ENCODE results near the gene RSL1D1. TPM values are rescaled to one million over a fixed set of nuclear protein-coding genes. Genes with fewer than 3 reads are reported as not detected.
A peak's percentile ranks its signal among the peaks of the same experiment; 100 is the strongest.
"Not testable (repeated sequence)": the region's sequence is repeated elsewhere in the genome, so short reads cannot be mapped to it uniquely, and the experiment has no call there.

Gene RSL1D1
- total RNA-seq, 1 donor from 2014 or later: 89.6 TPM

DNA sequence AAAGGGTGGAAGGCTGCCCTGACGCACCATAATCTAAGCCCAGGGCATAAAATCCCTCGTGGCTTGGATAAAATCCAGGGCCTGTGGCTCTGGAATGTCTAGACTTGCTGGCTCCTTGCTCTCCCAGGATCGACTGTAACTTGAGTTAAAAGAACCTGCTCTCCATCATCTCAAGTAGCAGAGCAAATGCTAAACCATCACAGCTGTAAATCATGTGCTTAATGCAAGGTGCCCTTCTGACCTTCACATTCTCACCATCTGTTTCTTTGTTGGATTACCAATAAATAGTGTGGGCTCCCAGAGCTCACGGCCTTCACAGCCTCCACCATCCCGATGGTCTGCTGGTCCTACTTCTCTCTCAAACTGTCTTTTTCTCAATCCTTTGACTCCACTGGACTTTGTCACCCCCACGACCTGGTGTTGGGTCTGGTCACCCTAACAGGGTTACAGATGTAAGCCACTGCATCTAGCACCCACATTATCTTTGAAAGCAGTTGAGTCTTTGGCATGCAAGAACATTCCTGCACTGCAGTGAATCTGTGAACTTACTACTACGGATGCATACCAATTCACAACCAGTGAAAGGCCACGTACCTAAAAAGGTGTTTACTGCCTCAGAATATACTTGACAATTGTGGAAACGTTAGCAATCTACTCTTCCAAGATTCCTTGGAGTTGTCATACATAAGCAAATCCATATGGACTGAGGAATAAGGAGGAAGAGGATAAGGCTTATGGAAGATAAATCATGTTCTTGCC lies 15.3 kb downstream of the RSL1D1 start:
- DNase-seq (ENCODE audit: low spot score): peak; percentile 17
- peak overlapping the region; percentile 97 for H3K27ac Mint-ChIP-seq (ENCODE audit: unreplicated experiment)
- H3K36me3 Mint-ChIP-seq (ENCODE audit: low read depth): peaks cover 19% of the 10 kb centered on the region
- TF ChIP-seq, protein P1, sequence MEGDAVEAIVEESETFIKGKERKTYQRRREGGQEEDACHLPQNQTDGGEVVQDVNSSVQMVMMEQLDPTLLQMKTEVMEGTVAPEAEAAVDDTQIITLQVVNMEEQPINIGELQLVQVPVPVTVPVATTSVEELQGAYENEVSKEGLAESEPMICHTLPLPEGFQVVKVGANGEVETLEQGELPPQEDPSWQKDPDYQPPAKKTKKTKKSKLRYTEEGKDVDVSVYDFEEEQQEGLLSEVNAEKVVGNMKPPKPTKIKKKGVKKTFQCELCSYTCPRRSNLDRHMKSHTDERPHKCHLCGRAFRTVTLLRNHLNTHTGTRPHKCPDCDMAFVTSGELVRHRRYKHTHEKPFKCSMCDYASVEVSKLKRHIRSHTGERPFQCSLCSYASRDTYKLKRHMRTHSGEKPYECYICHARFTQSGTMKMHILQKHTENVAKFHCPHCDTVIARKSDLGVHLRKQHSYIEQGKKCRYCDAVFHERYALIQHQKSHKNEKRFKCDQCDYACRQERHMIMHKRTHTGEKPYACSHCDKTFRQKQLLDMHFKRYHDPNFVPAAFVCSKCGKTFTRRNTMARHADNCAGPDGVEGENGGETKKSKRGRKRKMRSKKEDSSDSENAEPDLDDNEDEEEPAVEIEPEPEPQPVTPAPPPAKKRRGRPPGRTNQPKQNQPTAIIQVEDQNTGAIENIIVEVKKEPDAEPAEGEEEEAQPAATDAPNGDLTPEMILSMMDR (IDR thresholded peaks at IDR 0.05): no peak
- H3K9me3 Mint-ChIP-seq (ENCODE audit: low read depth): peaks cover 5% of the 10 kb centered on the region
- no peak overlapping the region for H3K4me3 Mint-ChIP-seq (ENCODE audit: unreplicated experiment)
- no peaks in the 10 kb centered on the region for H3K27me3 Mint-ChIP-seq (ENCODE audit: low read depth)
- H3K4me1 Mint-ChIP-seq (ENCODE audit: low read depth): peaks cover 37% of the 10 kb centered on the region

DNA sequence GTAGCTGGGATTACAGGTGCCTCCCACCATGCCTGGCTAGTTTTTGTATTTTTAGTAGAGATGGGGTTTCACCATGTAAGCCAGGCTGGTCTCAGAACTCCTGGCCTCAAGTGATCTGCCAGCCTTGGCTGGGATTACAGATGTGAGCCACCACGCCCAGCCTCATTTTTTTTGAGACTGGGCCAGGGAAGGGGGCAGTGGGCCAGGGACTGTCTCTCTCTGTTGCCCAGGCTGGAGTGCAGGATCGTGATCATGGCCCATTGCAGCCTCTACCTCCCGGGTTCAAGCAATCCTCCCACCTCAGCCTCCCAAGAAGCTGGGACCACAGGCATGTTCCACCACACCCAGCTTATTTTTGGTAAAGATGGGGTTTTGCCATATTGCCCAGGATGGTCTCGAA lies 16.0 kb downstream of the RSL1D1 start:
- TF ChIP-seq, protein P1 (IDR thresholded peaks at IDR 0.05): no peak
- Mint-ChIP-seq H3K27ac (ENCODE audit: unreplicated experiment) (peak overlapping the region; percentile 97), H3K4me1 (ENCODE audit: low read depth) (peaks cover 37% of the 10 kb centered on the region)

GRCh38 chr16:11833951-11834695 lies 17.2 kb downstream of the RSL1D1 start:
- Mint-ChIP-seq H3K4me3 (ENCODE audit: unreplicated experiment) (no peak overlapping the region), H3K27me3 (ENCODE audit: low read depth) (no peaks in the 10 kb centered on the region), H3K9me3 (ENCODE audit: low read depth) (peaks cover 5% of the 10 kb centered on the region), H3K27ac (ENCODE audit: unreplicated experiment) (peak overlapping the region; percentile 97), H3K4me1 (ENCODE audit: low read depth) (peaks cover 37% of the 10 kb centered on the region), H3K36me3 (ENCODE audit: low read depth) (peaks cover 9% of the 10 kb centered on the region)
- TF ChIP-seq, protein P1 (IDR thresholded peaks at IDR 0.05): no peak
- no peak for DNase-seq (ENCODE audit: low spot score)

More for the DNA sequence above, 16.0 kb downstream of the RSL1D1 start:
- peaks cover 5% of the 10 kb centered on the region for H3K9me3 Mint-ChIP-seq (ENCODE audit: low read depth)
- peak; percentile 63 for DNase-seq (ENCODE audit: low spot score)
- H3K27me3 Mint-ChIP-seq (ENCODE audit: low read depth): no peaks in the 10 kb centered on the region
- H3K4me3 Mint-ChIP-seq (ENCODE audit: unreplicated experiment): no peak overlapping the region
- H3K36me3 Mint-ChIP-seq (ENCODE audit: low read depth): peaks cover 16% of the 10 kb centered on the region

- Mint-ChIP-seq H3K36me3 (ENCODE audit: low read depth) (no peaks in the 10 kb centered on the region), H3K27me3 (ENCODE audit: low read depth) (no peaks in the 10 kb centered on the region)
- TF ChIP-seq, protein P1 (IDR thresholded peaks at IDR 0.05): no peak
Measured at GRCh38 chr16:11828696-11829095, 22.6 kb downstream of the RSL1D1 start.

GRCh38 chr16:11825520-11826165 lies 25.7 kb downstream of the RSL1D1 start:
- not testable (repeated sequence) for H3K4me1 Mint-ChIP-seq (ENCODE audit: low read depth); H3K27me3 Mint-ChIP-seq (ENCODE audit: low read depth); H3K36me3 Mint-ChIP-seq (ENCODE audit: low read depth); H3K9me3 Mint-ChIP-seq (ENCODE audit: low read depth); H3K4me3 Mint-ChIP-seq (ENCODE audit: unreplicated experiment); H3K27ac Mint-ChIP-seq (ENCODE audit: unreplicated experiment)
- DNase-seq (ENCODE audit: low spot score): peak; percentile 25

More at GRCh38 chr16:11828696-11829095, 22.6 kb downstream of the RSL1D1 start:
- H3K4me3 Mint-ChIP-seq (ENCODE audit: unreplicated experiment): no peak overlapping the region
- DNase-seq (ENCODE audit: low spot score): no peak
- peaks cover 9% of the 10 kb centered on the region for H3K4me1 Mint-ChIP-seq (ENCODE audit: low read depth)
- no peaks in the 10 kb centered on the region for H3K9me3 Mint-ChIP-seq (ENCODE audit: low read depth)
- H3K27ac Mint-ChIP-seq (ENCODE audit: unreplicated experiment): no peak overlapping the region

Data from chondrocyte (in vitro differentiated cells).